MCF 10A (cell line): ENCODE measurements around the gene GPR89B. TPM values are rescaled to one million over a fixed set of nuclear protein-coding genes. Genes with fewer than 3 reads are reported as not detected.
A peak's percentile ranks its signal among the peaks of the same experiment; 100 is the strongest.
"Not testable (repeated sequence)": the region's sequence is repeated elsewhere in the genome, so short reads cannot be mapped to it uniquely, and the experiment has no call there.

Source experiments
- Bru-seq: library from RNA; stranded (reverse); fragments of 400-500 nt; gene quantifications from one replicate; lab custom pipeline; 2021; lab: Mats Ljungman, UMichigan
- BruChase-seq, 2 experiments: library from RNA; stranded (reverse); fragments of 400-500 nt; gene quantifications; one replicate each; lab custom pipeline; 2021; lab: Mats Ljungman, UMichigan
- BruUV-seq: library from RNA; stranded (reverse); fragments of 400-500 nt; replicated peaks from 2 replicates; lab custom pipeline; 2021; lab: Mats Ljungman, UMichigan
- CTCF ChIA-PET: fragments of 300-600 bp; sonication (Branson Sonifier 250); formaldehyde crosslinking; extraction: SDS; loops from one replicate; lab custom pipeline; 2021; ENCODE audit warnings: antibody characterized with exemption, inconsistent platforms; lab: Yijun Ruan, JAX
- POLR2A ChIA-PET: fragments of 300-600, 350-650 bp; sonication (Branson Sonifier 250); formaldehyde crosslinking; extraction: SDS; loops from one replicate; lab custom pipeline; 2020; ENCODE audit warnings: antibody characterized with exemption, inconsistent platforms; lab: Yijun Ruan, JAX
- DNase-seq: peaks from one replicate; pipeline ENCODE4 v3.0.0-alpha.2; 2018; ENCODE audit not compliant: unreplicated experiment
- H3K27ac Mint-ChIP-seq: one replicate; pipeline ENCODE4 v1.8.0; 2022; ENCODE audit warnings: mild to moderate bottlenecking, low read depth, mixed read lengths; ENCODE audit not compliant: unreplicated experiment
- H3K27me3 Mint-ChIP-seq: one replicate; pipeline ENCODE4 v1.8.0; 2022; ENCODE audit warnings: mixed read lengths; ENCODE audit not compliant: insufficient read depth, unreplicated experiment
- H3K36me3 Mint-ChIP-seq: one replicate; pipeline ENCODE4 v1.8.0; 2022; ENCODE audit warnings: mild to moderate bottlenecking, moderate library complexity, mixed read lengths; ENCODE audit not compliant: insufficient read depth, unreplicated experiment
- H3K4me1 Mint-ChIP-seq: one replicate; pipeline ENCODE4 v1.8.0; 2022; ENCODE audit warnings: mixed read lengths; ENCODE audit not compliant: insufficient read depth, unreplicated experiment
- H3K4me3 Mint-ChIP-seq: one replicate; pipeline ENCODE4 v1.8.0; 2022; ENCODE audit warnings: mild to moderate bottlenecking, moderate library complexity, mixed read lengths; ENCODE audit not compliant: unreplicated experiment
- H3K9me3 Mint-ChIP-seq: one replicate; pipeline ENCODE4 v1.8.0; 2022; ENCODE audit warnings: mixed read lengths; ENCODE audit not compliant: unreplicated experiment
- CTCF ChIP-seq: fragments of 200-600 bp; IDR thresholded peaks from one replicate; pipeline ENCODE4 v1.8.0; 2022; ENCODE audit warnings: antibody characterized with exemption, mild to moderate bottlenecking; ENCODE audit not compliant: unreplicated experiment
- intact Hi-C: fragments of 100-400 bp; cut with micrococcal nuclease; formaldehyde crosslinking; loops from 2 replicates; pipeline ENCODE4 v1.14.1; 2022
- long read RNA-seq: library from polyadenylated mRNA; stranded (forward); transcript quantifications from one replicate; pipeline ENCODE4 v2.0.0, GENCODE V29; 2022
- total RNA-seq: library from RNA; stranded (reverse); gene quantifications from 2 replicates; pipeline ENCODE4 v1.2.3, GENCODE V29; 2022

Gene GPR89B
- total RNA-seq, result 31.9 and 33.6 TPM in 2 replicates
- percentile 85 among the genes with signal in this experiment for Bru-seq, nascent RNA
- percentile 65 among the genes with signal in this experiment for BruChase-seq, experiment 1, labeled RNA remaining after a 6-hour chase
- percentile 80 among the genes with signal in this experiment for BruChase-seq, experiment 2, labeled RNA remaining after a 2-hour chase
- long read RNA-seq, transcript GPR89B-201 (14 exons, 1,934 nt), result major isoform, 32 of 56 reads
- long read RNA-seq, partial matches to known transcripts, result 5 of 56 reads
- long read RNA-seq, other reads (novel, unspliced or antisense), result 19 of 56 reads

GRCh38 chr1:147928236-147929132 is at the start of gene GPR89B:
Gene GPR89B, plus strand, starts transcription at chr1:147928420. Its CDS starts 117 bp downstream, at chr1:147928537.
- Mint-ChIP-seq H3K27ac (peak within 1 kb of the TSS; percentile 55), H3K4me3 (peak within 1 kb of the TSS; percentile 79), H3K4me1 (peaks cover 15% of the 10 kb centered on the region)
- H3K9me3 Mint-ChIP-seq, intact Hi-C loops, H3K27me3 Mint-ChIP-seq, CTCF ChIA-PET, H3K36me3 Mint-ChIP-seq, BruUV-seq: not testable (repeated sequence)
- peak; percentile 95 for DNase-seq
- POLR2A ChIA-PET, result interaction anchor here (0.7 kb wide), 1 partner anchor 10 kb away, joined by 3 read pairs; no protein-coding TSS in a partner anchor

GRCh38 chr1:147879911-147880310 is 48.3 kb upstream of the GPR89B start:
- intact Hi-C loops, result no loop called here
- no peak for TF ChIP-seq CTCF
- no peaks in the 10 kb centered on the region for H3K4me1 Mint-ChIP-seq
- BruUV-seq, result no TSS peak
- H3K9me3 Mint-ChIP-seq, result no peaks in the 10 kb centered on the region
- H3K27me3 Mint-ChIP-seq, result no peaks in the 10 kb centered on the region
- no peak for DNase-seq
- no peak overlapping the region for H3K4me3 Mint-ChIP-seq
- CTCF ChIA-PET, result interaction anchor here (0.6 kb wide), 1 partner anchor 13 kb away, joined by 3 read pairs; no protein-coding TSS in a partner anchor
- H3K36me3 Mint-ChIP-seq, result no peaks in the 10 kb centered on the region
- no peak overlapping the region for H3K27ac Mint-ChIP-seq
- POLR2A ChIA-PET, result no interaction called here

- no peaks in the 10 kb centered on the region for H3K27me3 Mint-ChIP-seq
- POLR2A ChIA-PET, result interaction anchor here (0.7 to 0.9 kb wide), 2 partner anchors 18 to 31 kb away, joined by 3 to 4 read pairs; no protein-coding TSS in a partner anchor
- no TSS peak for BruUV-seq
These were observed 45.7 kb upstream of the GPR89B start for GRCh38 chr1:147882535-147882934.

More at GRCh38 chr1:147882535-147882934, 45.7 kb upstream of the GPR89B start:
- intact Hi-C loops, result no loop called here
- no peak for DNase-seq
- Mint-ChIP-seq H3K27ac (no peak overlapping the region), H3K36me3 (no peaks in the 10 kb centered on the region), H3K4me1 (no peaks in the 10 kb centered on the region), H3K9me3 (no peaks in the 10 kb centered on the region), H3K4me3 (no peak overlapping the region)
- TF ChIP-seq CTCF, result no peak
- CTCF ChIA-PET, result interaction anchor here (1.0 to 1.8 kb wide), 7 partner anchors 9 to 389 kb away, joined by 3 to 16 read pairs (median 6); no protein-coding TSS in a partner anchor
